Measurements from ENCODE around the gene EHD4.

GRCh38 chr15:41866872-41867579, 105.3 kb downstream of the EHD4 start:
- TF ChIP-seq, protein P1, sequence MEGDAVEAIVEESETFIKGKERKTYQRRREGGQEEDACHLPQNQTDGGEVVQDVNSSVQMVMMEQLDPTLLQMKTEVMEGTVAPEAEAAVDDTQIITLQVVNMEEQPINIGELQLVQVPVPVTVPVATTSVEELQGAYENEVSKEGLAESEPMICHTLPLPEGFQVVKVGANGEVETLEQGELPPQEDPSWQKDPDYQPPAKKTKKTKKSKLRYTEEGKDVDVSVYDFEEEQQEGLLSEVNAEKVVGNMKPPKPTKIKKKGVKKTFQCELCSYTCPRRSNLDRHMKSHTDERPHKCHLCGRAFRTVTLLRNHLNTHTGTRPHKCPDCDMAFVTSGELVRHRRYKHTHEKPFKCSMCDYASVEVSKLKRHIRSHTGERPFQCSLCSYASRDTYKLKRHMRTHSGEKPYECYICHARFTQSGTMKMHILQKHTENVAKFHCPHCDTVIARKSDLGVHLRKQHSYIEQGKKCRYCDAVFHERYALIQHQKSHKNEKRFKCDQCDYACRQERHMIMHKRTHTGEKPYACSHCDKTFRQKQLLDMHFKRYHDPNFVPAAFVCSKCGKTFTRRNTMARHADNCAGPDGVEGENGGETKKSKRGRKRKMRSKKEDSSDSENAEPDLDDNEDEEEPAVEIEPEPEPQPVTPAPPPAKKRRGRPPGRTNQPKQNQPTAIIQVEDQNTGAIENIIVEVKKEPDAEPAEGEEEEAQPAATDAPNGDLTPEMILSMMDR (IDR thresholded peaks at IDR 0.05): no peak
- no peak for TF ChIP-seq POLR2A (IDR thresholded peaks at IDR 0.05)

Measured in vagina (tissue), 2 donors.